NCI-H1092 (cell line): ENCODE results near the gene C5AR1.
"Not testable (repeated sequence)": the region's sequence is repeated elsewhere in the genome, so short reads cannot be mapped to it uniquely, and the experiment has no call there.

ENCODE experiments used
- DNase-seq: peaks from one replicate; lab custom pipeline; 2025; lab: John Stamatoyannopoulos, UW

Gene C5AR1

GRCh38 chr19:47365455-47365854 is 55.8 kb downstream of the C5AR1 start:
- DNase-seq, result not testable (repeated sequence)

GRCh38 chr19:47370045-47370611 is 60.5 kb downstream of the C5AR1 start:
- DNase-seq, result no peak

- no peak for DNase-seq
Observed at GRCh38 chr19:47371261-47371660, 61.6 kb downstream of the C5AR1 start.
